ENCODE data around the gene COL15A1.

DNA sequence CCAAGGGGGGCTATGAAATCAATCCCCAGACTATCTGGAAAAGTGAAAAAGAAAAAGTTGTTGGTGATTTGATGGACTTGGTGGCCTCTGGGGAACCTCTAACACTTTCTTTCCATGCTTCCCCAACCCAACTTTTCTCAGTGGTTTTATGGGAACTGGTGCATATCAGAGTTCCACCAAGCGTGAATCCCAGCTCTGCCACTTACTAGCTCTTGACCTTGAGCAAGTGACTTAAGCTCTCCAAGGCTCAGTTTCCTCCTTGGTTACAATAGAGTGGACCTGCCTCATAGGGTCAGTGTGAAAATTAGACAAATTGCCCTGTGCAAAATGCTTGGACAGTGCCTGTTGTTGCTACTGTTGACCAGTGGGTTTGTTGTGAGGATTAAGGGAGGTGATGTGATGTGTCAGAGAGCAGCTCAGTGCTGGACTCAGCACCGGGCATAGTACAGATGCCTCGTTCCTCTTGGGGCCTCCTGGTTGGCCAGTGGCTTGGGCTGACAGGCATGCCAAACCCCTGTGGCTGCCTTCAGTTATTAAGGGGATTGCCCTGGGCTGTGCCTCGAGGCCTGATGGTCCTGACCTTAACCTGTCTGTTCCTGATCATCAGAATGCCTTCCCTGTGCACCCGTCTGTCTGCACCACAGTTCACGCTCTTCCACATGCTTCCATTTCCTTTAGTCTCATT, 49.3 kb downstream of the COL15A1 start:
- TF ChIP-seq, protein P1, sequence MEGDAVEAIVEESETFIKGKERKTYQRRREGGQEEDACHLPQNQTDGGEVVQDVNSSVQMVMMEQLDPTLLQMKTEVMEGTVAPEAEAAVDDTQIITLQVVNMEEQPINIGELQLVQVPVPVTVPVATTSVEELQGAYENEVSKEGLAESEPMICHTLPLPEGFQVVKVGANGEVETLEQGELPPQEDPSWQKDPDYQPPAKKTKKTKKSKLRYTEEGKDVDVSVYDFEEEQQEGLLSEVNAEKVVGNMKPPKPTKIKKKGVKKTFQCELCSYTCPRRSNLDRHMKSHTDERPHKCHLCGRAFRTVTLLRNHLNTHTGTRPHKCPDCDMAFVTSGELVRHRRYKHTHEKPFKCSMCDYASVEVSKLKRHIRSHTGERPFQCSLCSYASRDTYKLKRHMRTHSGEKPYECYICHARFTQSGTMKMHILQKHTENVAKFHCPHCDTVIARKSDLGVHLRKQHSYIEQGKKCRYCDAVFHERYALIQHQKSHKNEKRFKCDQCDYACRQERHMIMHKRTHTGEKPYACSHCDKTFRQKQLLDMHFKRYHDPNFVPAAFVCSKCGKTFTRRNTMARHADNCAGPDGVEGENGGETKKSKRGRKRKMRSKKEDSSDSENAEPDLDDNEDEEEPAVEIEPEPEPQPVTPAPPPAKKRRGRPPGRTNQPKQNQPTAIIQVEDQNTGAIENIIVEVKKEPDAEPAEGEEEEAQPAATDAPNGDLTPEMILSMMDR (IDR thresholded peaks at IDR 0.05), result no peak
- TF ChIP-seq POLR2A (IDR thresholded peaks at IDR 0.05), result no peak

All from Peyer's patch (tissue), 4 donors.